ENCODE data around the gene PCDHGB7.
"Not testable (repeated sequence)": the region's sequence is repeated elsewhere in the genome, so short reads cannot be mapped to it uniquely, and the experiment has no call there.

The PCDHGB7 gene

GRCh38 chr5:141397756-141398551 is 19.5 kb upstream of the PCDHGB7 start, which contains the start of gene PCDHGB5:
TSS of gene PCDHGB5 (plus strand) at chr5:141397947. CDS start at chr5:141398128, 181 bp downstream.
- DNase-seq (ENCODE audit: low spot score) = peak; percentile 23

- no peak for DNase-seq (ENCODE audit: low spot score)
These were observed 18.9 kb upstream of the PCDHGB7 start for GRCh38 chr5:141398608-141399007.

- no peak for DNase-seq (ENCODE audit: low spot score)
These were observed 17.8 kb upstream of the PCDHGB7 start for GRCh38 chr5:141399555-141400258.

- no peak for DNase-seq (ENCODE audit: low spot score)
These were observed 14.8 kb upstream of the PCDHGB7 start, which contains the start of gene PCDHGA9 for GRCh38 chr5:141402553-141403243. TSS of gene PCDHGA9 (plus strand) at chr5:141402778. CDS start at chr5:141402953, 175 bp downstream.

GRCh38 chr5:141403387-141403786 is 14.1 kb upstream of the PCDHGB7 start:
- DNase-seq (ENCODE audit: low spot score) = no peak

- DNase-seq (ENCODE audit: low spot score) = not testable (repeated sequence)
These were observed 9.5 kb upstream of the PCDHGB7 start, which contains the start of gene PCDHGB6 for GRCh38 chr5:141407790-141408505. TSS of gene PCDHGB6 (plus strand) at chr5:141408021. CDS start at chr5:141408203, 182 bp downstream.

- no peak for DNase-seq (ENCODE audit: low spot score)
These were observed 7.7 kb upstream of the PCDHGB7 start for GRCh38 chr5:141409598-141410306.

- DNase-seq (ENCODE audit: low spot score) = no peak
These were observed 5.9 kb upstream of the PCDHGB7 start for GRCh38 chr5:141411575-141411974.

- no peak for DNase-seq (ENCODE audit: low spot score)
These were observed 4.5 kb upstream of the PCDHGB7 start, which contains the start of gene PCDHGA10 for GRCh38 chr5:141412854-141413539. TSS of gene PCDHGA10 (plus strand) at chr5:141412987. CDS start at chr5:141413176, 189 bp downstream.

- no peak for DNase-seq (ENCODE audit: low spot score)
These were observed 3.9 kb upstream of the PCDHGB7 start for GRCh38 chr5:141413540-141414069.

- not testable (repeated sequence) for DNase-seq (ENCODE audit: low spot score)
These were observed 2.8 kb upstream of the PCDHGB7 start for GRCh38 chr5:141414548-141415274.

- DNase-seq (ENCODE audit: low spot score) = not testable (repeated sequence)
These were observed 2.2 kb upstream of the PCDHGB7 start for GRCh38 chr5:141415275-141415618.

- DNase-seq (ENCODE audit: low spot score) = no peak
These were observed 1.8 kb downstream of the PCDHGB7 start for GRCh38 chr5:141419074-141419880.

- peak; percentile 13 for DNase-seq (ENCODE audit: low spot score)
These were observed 3.5 kb downstream of the PCDHGB7 start, which contains the start of gene PCDHGA11 for GRCh38 chr5:141420855-141421488. TSS of gene PCDHGA11 (plus strand) at chr5:141421051. CDS start at chr5:141421228, 177 bp downstream.

GRCh38 chr5:141421489-141421855 is 4.0 kb downstream of the PCDHGB7 start:
- DNase-seq (ENCODE audit: low spot score) = no peak

- no peak for DNase-seq (ENCODE audit: low spot score)
These were observed 5.3 kb downstream of the PCDHGB7 start for GRCh38 chr5:141422742-141423291.

- DNase-seq (ENCODE audit: low spot score) = no peak
These were observed 10.4 kb downstream of the PCDHGB7 start for GRCh38 chr5:141427783-141428426.

Data from COLO829 (cell line).